Sigmoid colon (tissue), 4 donors: ENCODE data around the gene RPLP1.

Experiments used
- CTCF ChIP-seq, 4 experiments: fragments of 450-650 bp in 3 of 4; fragments of 200-600 bp in 1 of 4; IDR thresholded peaks; one replicate each; pipeline ENCODE4 v1.5.1; 2016 to 2019; ENCODE audit warnings: antibody characterized with exemption in 4 of 4, mild to moderate bottlenecking in 3 of 4, moderate library complexity in 2 of 4
- EP300 ChIP-seq, 4 donors: sonication (generic); formaldehyde crosslinking; IDR thresholded peaks; one replicate each; pipeline ENCODE4 v1.6.1; 2017; ENCODE audit warnings: antibody characterized with exemption in 4 of 4

- no peak for TF ChIP-seq CTCF (IDR thresholded peaks at IDR 0.05)
- no peak for TF ChIP-seq EP300 (IDR thresholded peaks at IDR 0.05)
Measured at GRCh38 chr15:69410248-69410874, 42.3 kb upstream of the RPLP1 start.
